Glutamatergic neuron (in vitro differentiated cells): ENCODE results near the gene TMEM181. TPM values are rescaled to one million over a fixed set of nuclear protein-coding genes. Genes with fewer than 3 reads are reported as not detected.
"Not testable (repeated sequence)": the region's sequence is repeated elsewhere in the genome, so short reads cannot be mapped to it uniquely, and the experiment has no call there.

Source experiments
- DNase-seq: peaks from one replicate; pipeline ENCODE4 v3.0.0; 2022
- H3K27ac Mint-ChIP-seq: one replicate; pipeline ENCODE4 v1.8.0; 2020; ENCODE audit warnings: mild to moderate bottlenecking, mixed read lengths, inconsistent platforms; ENCODE audit not compliant: unreplicated experiment
- H3K27me3 Mint-ChIP-seq: one replicate; pipeline ENCODE4 v1.8.0; 2020; ENCODE audit warnings: mild to moderate bottlenecking, moderate library complexity, mixed read lengths, inconsistent platforms; ENCODE audit not compliant: unreplicated experiment
- H3K36me3 Mint-ChIP-seq: one replicate; pipeline ENCODE4 v1.8.0; 2020; ENCODE audit warnings: mild to moderate bottlenecking, mixed read lengths, inconsistent platforms; ENCODE audit not compliant: unreplicated experiment
- H3K4me1 Mint-ChIP-seq: one replicate; pipeline ENCODE4 v1.8.0; 2020; ENCODE audit warnings: mild to moderate bottlenecking, low read depth, mixed read lengths, inconsistent platforms; ENCODE audit not compliant: unreplicated experiment
- H3K4me3 Mint-ChIP-seq: one replicate; pipeline ENCODE4 v1.8.0; 2020; ENCODE audit warnings: mild to moderate bottlenecking, mixed read lengths, inconsistent platforms; ENCODE audit not compliant: unreplicated experiment
- H3K9me3 Mint-ChIP-seq: one replicate; pipeline ENCODE4 v1.8.0; 2020; ENCODE audit warnings: mild to moderate bottlenecking, moderate library complexity, mixed read lengths, inconsistent platforms; ENCODE audit not compliant: unreplicated experiment
- total RNA-seq: library from RNA; stranded (reverse); fragmentation: NEBNext Ultra II Directional; extraction: Animal tissue kit (Norgen Biotek cat#: 25700); gene quantifications from one replicate; pipeline ENCODE4 v1.2.1, GENCODE V29; 2021; ENCODE audit not compliant: unreplicated experiment
- TF ChIP-seq, protein P1 (sequence below): fragments of 200-600 bp; sonication (generic); IDR thresholded peaks from one replicate; pipeline ENCODE4 v1.5.0; 2021; ENCODE audit not compliant: partially characterized antibody, unreplicated experiment

TMEM181 gene
- total RNA-seq, 1 donor from 2014 or later: 44.3 TPM

DNA sequence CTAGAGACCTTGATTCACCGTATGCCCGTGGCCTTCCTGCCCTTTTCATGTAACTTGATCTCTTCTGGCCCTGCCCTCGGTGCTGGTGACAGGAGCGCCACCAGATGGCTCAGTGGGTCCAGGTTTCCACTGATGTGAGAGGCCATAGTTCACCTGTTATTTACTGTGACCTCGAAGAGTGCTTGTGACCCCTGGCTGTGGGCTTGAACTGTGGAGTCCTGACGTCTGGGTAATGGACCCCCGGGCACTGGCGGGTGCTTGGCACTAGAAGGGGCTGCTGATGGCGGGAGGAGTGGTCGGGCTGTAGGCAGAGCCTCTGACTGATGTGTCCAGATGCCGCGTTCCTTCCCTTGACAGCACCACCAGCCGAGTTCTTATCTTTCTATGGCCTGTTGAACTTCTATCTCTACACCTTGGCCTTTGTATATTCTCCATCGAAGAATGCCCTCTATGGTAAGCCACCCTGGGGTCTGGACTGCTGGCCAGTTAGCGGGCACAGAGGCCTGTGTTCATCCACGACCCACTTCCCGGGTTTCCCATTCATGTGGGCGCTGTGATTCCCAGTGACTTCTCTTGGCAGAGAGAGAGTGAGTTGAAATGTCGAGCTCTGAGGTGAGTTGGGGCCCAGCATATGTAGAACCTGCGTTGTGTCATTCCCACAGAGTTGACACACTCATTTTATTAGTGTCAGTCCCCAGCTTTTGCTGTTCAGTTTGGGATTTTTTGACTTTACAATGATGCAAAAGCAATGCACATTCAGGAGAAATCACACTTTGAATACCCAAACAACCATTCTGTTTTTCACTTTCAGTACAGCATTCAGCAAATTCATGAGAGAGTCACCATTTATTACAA is 69.7 kb downstream of the TMEM181 start:
- Mint-ChIP-seq H3K4me1 (peaks cover 50% of the 10 kb centered on the region), H3K27ac (peak overlapping the region; percentile 98), H3K36me3 (peaks cover 9% of the 10 kb centered on the region), H3K9me3 (peaks cover 25% of the 10 kb centered on the region), H3K4me3 (peak overlapping the region; percentile 61), H3K27me3 (peaks cover 18% of the 10 kb centered on the region)
- peak; percentile 41 for DNase-seq
- TF ChIP-seq, protein P1, sequence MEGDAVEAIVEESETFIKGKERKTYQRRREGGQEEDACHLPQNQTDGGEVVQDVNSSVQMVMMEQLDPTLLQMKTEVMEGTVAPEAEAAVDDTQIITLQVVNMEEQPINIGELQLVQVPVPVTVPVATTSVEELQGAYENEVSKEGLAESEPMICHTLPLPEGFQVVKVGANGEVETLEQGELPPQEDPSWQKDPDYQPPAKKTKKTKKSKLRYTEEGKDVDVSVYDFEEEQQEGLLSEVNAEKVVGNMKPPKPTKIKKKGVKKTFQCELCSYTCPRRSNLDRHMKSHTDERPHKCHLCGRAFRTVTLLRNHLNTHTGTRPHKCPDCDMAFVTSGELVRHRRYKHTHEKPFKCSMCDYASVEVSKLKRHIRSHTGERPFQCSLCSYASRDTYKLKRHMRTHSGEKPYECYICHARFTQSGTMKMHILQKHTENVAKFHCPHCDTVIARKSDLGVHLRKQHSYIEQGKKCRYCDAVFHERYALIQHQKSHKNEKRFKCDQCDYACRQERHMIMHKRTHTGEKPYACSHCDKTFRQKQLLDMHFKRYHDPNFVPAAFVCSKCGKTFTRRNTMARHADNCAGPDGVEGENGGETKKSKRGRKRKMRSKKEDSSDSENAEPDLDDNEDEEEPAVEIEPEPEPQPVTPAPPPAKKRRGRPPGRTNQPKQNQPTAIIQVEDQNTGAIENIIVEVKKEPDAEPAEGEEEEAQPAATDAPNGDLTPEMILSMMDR: no peak

DNA sequence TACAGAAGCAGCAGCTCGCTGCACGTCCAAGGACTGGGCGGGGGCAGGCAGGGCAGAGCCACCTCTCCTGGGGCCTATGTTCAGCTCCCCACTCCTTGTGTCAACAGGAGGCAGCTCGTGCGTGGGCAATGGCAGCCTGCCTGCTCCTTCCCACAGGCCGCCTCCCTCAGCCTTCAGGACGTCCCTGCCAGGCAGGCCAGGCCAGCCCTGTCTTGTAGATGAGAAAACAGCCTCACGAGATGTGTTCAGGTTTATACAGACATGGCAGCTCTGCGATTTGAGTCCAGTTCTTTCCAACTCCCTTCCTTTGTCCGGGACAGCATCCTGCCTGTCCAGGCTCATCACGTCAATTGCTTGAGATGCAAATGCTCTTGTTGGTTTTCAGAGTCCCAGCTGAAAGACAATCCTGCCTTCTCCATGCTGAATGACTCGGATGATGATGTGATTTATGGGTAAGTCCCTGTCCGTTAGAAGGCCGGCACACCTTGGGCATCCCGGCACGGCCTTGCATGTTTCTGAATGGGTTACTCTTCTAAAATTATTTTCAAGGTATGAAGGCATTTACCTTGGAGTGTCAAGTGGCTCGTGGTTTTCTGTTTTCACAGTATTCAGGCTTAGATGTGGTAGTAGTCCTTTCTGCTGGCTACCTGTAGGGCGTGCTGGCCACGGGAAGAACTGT is 71.2 kb downstream of the TMEM181 start:
- TF ChIP-seq, protein P1: no peak

DNA sequence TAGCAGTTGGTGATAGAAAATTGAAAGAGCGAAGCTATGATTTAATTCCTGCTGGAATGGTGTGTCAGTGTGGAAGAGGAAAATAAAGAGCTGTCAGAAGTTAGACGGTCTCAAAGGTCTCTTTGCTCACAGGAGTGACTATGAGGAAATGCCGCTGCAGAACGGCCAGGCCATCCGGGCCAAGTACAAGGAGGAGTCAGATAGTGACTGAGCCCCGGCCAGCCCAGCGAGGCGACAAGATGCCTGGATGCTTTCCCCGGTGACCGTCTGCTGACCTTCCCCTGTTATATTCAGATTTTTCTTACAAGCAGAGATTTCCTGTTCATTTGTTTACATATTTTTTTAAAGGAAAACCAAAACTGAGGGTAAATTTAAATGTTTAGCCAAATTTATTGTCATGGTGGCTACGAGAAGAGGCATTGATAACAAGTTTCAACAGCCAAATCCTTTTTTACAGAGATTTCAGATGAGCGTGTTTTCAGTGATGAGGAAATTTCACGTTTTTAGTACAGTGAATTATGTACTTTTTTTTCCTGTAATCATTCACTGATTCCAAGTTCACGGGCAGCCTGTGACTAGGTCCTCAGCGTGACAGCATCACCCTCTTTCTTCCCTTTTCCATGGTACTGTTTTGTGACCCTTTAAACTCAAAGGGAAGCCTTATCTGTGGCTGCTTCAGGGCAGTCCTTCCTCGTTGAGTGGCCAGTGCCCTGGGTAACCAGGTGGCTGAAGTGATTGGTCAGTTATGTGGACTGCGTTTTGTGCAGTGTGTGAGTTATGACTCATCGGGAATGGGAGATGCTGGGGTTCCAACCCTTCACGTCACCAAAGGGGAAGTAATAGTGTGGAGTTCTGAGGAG is 72.0 kb downstream of the TMEM181 start:
- TF ChIP-seq, protein P1: no peak
- Mint-ChIP-seq H3K27ac (peak overlapping the region; percentile 46), H3K9me3 (peaks cover 22% of the 10 kb centered on the region), H3K36me3 (peaks cover 6% of the 10 kb centered on the region), H3K27me3 (peaks cover 20% of the 10 kb centered on the region), H3K4me1 (peaks cover 31% of the 10 kb centered on the region), H3K4me3 (no peak overlapping the region)
- no peak for DNase-seq

More for the DNA sequence above, 71.2 kb downstream of the TMEM181 start:
- Mint-ChIP-seq H3K4me1 (peaks cover 39% of the 10 kb centered on the region), H3K27me3 (peaks cover 18% of the 10 kb centered on the region), H3K27ac (peak overlapping the region; percentile 46), H3K9me3 (peaks cover 22% of the 10 kb centered on the region), H3K36me3 (peaks cover 6% of the 10 kb centered on the region), H3K4me3 (no peak overlapping the region)
- no peak for DNase-seq

DNA sequence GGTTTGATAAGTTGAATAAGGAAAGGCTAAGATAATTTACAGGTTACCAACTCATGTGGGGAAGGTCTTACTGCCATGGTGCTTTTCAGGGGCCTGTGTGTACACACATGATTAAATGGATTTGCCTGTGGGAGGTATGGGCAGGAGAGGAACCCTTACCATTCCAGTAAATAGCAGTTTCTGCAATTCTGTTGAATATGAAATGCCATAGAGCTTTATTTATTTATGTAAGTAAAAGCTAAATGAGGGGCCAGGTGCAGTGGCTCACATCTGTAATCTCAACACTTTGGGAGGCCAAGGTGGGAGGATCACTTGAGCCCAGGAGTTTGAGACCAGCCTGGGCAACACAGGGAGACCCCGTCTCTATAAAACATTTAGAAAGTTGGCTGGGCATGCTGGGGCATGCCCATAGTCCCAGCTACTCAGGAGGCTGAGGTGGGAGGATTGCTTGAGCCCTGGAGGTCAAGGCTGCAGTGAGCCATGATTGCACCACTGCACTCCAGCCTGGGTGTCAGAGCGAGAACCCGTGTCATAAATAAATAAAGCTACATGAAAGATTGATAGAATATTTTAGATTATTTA is 72.7 kb downstream of the TMEM181 start:
- H3K4me1 Mint-ChIP-seq: peaks cover 24% of the 10 kb centered on the region
- H3K27me3 Mint-ChIP-seq: peaks cover 13% of the 10 kb centered on the region
- not testable (repeated sequence) for H3K27ac Mint-ChIP-seq, H3K36me3 Mint-ChIP-seq, H3K4me3 Mint-ChIP-seq, DNase-seq
- H3K9me3 Mint-ChIP-seq: peaks cover 15% of the 10 kb centered on the region

DNA sequence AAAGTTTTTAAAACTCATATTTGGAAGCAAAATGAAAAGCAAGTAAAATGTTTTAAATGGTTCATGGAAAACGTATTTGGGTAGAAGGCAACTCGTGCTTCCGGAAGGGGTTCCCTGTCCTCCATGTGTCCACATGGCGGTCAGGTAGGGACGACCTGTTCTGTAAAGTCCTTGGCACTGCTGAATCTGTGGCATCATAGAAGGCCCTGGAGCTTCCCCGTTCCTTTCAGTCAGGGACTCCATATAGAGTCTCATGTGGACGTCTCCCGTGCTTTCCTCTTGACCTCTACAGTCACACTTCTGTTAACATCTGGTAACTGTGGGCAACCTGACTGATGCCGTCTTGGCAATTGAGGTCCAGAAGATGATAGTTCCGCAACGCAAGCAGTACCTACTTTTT is 73.2 kb downstream of the TMEM181 start:
- TF ChIP-seq, protein P1: no peak
- peaks cover 10% of the 10 kb centered on the region for H3K9me3 Mint-ChIP-seq
- no peak overlapping the region for H3K4me3 Mint-ChIP-seq
- DNase-seq: no peak
- no peak overlapping the region for H3K27ac Mint-ChIP-seq
- H3K4me1 Mint-ChIP-seq: peaks cover 19% of the 10 kb centered on the region
- H3K36me3 Mint-ChIP-seq: peaks cover 6% of the 10 kb centered on the region
- peaks cover 8% of the 10 kb centered on the region for H3K27me3 Mint-ChIP-seq
